GM18498 (cell line): Measurements from ENCODE around the gene ATOX1.
"Not testable (repeated sequence)": the region's sequence is repeated elsewhere in the genome, so short reads cannot be mapped to it uniquely, and the experiment has no call there.

Experiments
- ATAC-seq: cut with Tn5 transposase; IDR thresholded peaks from one replicate; pipeline ENCODE4 v1.9.1; 2021; ENCODE audit warnings: mild to moderate bottlenecking, moderate library complexity; ENCODE audit not compliant: unreplicated experiment

ATOX1 gene

GRCh38 chr5:151699071-151699901 lies 59.1 kb downstream of the ATOX1 start:
- ATAC-seq = no peak

- not testable (repeated sequence) for ATAC-seq
Measured at GRCh38 chr5:151698081-151698480, 60.4 kb downstream of the ATOX1 start.

- ATAC-seq = no peak
Measured at GRCh38 chr5:151697452-151697851, 61.0 kb downstream of the ATOX1 start.

- no peak for ATAC-seq
Measured at GRCh38 chr5:151696470-151697061, 61.9 kb downstream of the ATOX1 start.

DNA sequence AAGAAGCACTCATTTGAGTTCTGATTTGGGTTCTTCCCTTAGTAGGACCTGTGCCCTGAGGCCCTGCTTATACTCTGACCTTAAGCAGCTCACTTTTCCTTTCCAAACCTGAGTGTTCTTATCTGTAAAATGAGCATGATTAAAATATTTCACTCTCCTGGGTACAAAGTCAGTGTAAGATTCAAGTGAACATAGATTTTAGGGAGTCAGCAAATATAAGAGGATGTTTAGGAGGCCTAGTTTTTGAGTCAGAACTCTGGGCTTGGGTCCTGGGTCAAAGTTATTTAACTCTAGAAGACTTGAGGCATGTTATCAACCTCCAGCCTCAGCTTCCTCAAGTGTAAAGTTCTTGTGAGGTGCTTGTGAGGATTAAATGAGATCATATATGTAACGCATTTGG lies 63.0 kb downstream of the ATOX1 start:
- no peak for ATAC-seq

DNA sequence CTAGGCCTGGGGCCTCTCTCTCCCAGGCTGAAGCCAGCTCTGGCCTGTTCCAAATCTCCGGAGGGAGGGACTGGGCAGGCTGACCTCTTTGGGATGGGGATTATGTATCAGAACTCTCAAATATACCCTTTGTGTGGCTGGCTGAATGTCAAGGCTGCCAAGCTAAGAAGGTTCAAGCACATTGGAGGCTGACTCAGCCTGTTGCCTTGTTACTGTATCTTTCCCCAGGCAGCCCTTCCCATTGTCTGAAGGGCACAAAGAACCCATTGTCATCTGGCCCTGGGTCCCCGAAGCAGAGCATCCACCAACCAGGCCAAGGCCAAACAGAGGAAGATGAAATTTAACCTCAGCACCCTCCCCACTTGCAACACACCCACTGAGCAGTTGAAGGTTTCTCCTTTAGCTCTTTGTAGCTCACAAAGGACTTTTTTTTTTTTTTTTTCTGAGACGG lies 64.4 kb downstream of the ATOX1 start:
- ATAC-seq = no peak
